ENCODE results near the gene MEGF10.

MEGF10 gene

GRCh38 chr5:127373858-127374491 is 83.4 kb downstream of the MEGF10 start:
- no peak for DNase-seq

- no peak for DNase-seq
These were observed 84.5 kb downstream of the MEGF10 start for GRCh38 chr5:127375124-127375523.

GRCh38 chr5:127375544-127376091 is 85.0 kb downstream of the MEGF10 start:
- DNase-seq, result no peak

GRCh38 chr5:127377651-127378050 is 87.1 kb downstream of the MEGF10 start:
- DNase-seq, result no peak

GRCh38 chr5:127385936-127386335 is 95.3 kb downstream of the MEGF10 start:
- no peak for DNase-seq

- DNase-seq, result no peak
These were observed 96.0 kb downstream of the MEGF10 start for GRCh38 chr5:127386557-127386956.

GRCh38 chr5:127389601-127390000 is 99.0 kb downstream of the MEGF10 start:
- DNase-seq, result no peak

GRCh38 chr5:127392762-127393161 is 102.2 kb downstream of the MEGF10 start:
- DNase-seq, result no peak

- no peak for DNase-seq
These were observed 106.0 kb downstream of the MEGF10 start for GRCh38 chr5:127396490-127397155.

GRCh38 chr5:127398508-127398907 is 107.9 kb downstream of the MEGF10 start:
- DNase-seq, result no peak

GRCh38 chr5:127399068-127399467 is 108.5 kb downstream of the MEGF10 start:
- DNase-seq, result no peak

GRCh38 chr5:127400539-127400938 is 109.9 kb downstream of the MEGF10 start:
- DNase-seq, result no peak

- DNase-seq, result no peak
These were observed 110.5 kb downstream of the MEGF10 start for GRCh38 chr5:127400946-127401670.

GRCh38 chr5:127402361-127402760 is 111.8 kb downstream of the MEGF10 start:
- no peak for DNase-seq

- DNase-seq, result no peak
These were observed 113.6 kb downstream of the MEGF10 start for GRCh38 chr5:127404190-127404589.

GRCh38 chr5:127406326-127407121 is 115.9 kb downstream of the MEGF10 start:
- no peak for DNase-seq

GRCh38 chr5:127409246-127409917 is 118.8 kb downstream of the MEGF10 start:
- no peak for DNase-seq

GRCh38 chr5:127409921-127410675 is 119.5 kb downstream of the MEGF10 start:
- DNase-seq, result no peak

- no peak for DNase-seq
These were observed 120.4 kb downstream of the MEGF10 start for GRCh38 chr5:127410959-127411358.

GRCh38 chr5:127411381-127411780 is 120.8 kb downstream of the MEGF10 start:
- DNase-seq, result no peak

- DNase-seq, result no peak
These were observed 122.1 kb downstream of the MEGF10 start for GRCh38 chr5:127412698-127413097.

- no peak for DNase-seq
These were observed 124.4 kb downstream of the MEGF10 start for GRCh38 chr5:127415034-127415433.

All from SW 1271 (cell line).